SK-N-SH treated with all-trans-retinoic acid at 6 μM for 48 hours (cell line): ENCODE results near the gene ANKRD13A.

Experiments used
- ATAC-seq: fragments of 200-7000 bp; cut with Tn5 transposase; 3 replicates; pipeline ENCODE4 v1.9.1; 2020; ENCODE audit warnings: mild to moderate bottlenecking, moderate library complexity
- ARNTL ChIP-seq: fragments of 450-650 bp; formaldehyde crosslinking; IDR thresholded peaks from 2 replicates; pipeline ENCODE4 v1.5.0; 2020; ENCODE audit warnings: low read depth, mild to moderate bottlenecking, moderate library complexity, borderline replicate concordance
- BACH2 ChIP-seq: fragments of 250-450 bp; sonication (Bioruptor Pico); IDR thresholded peaks from 2 replicates; pipeline ENCODE4 v1.9.0; 2021; ENCODE audit warnings: mild to moderate bottlenecking, borderline replicate concordance
- CSDC2 ChIP-seq: fragments of 250-450 bp; sonication (Bioruptor Pico); IDR thresholded peaks from 2 replicates; pipeline ENCODE4 v1.5.0; 2020; ENCODE audit warnings: mild to moderate bottlenecking, moderate library complexity
- ESRRG ChIP-seq: fragments of 250-450 bp; sonication (Bioruptor Pico); IDR thresholded peaks from 2 replicates; pipeline ENCODE4 v1.6.1; 2021; ENCODE audit warnings: mild to moderate bottlenecking
- GLIS3 ChIP-seq: fragments of 250-450 bp; sonication (Bioruptor Pico); IDR thresholded peaks from 2 replicates; pipeline ENCODE4 v1.5.0; 2020; ENCODE audit warnings: mild to moderate bottlenecking, moderate library complexity
- ISL1 ChIP-seq: fragments of 250-450 bp; sonication (Bioruptor Pico); IDR thresholded peaks from 2 replicates; pipeline ENCODE4 v2.1.2; 2022; ENCODE audit warnings: mild to moderate bottlenecking, moderate library complexity
- OSR1 ChIP-seq: fragments of 250-450 bp; sonication (Bioruptor Pico); IDR thresholded peaks from 2 replicates; pipeline ENCODE4 v1.8.0; 2022; ENCODE audit warnings: moderate library complexity, mild to moderate bottlenecking, inconsistent platforms
- PPARA ChIP-seq: fragments of 250-450 bp; sonication (Bioruptor Pico); IDR thresholded peaks from 2 replicates; pipeline ENCODE4 v1.5.0; 2020; ENCODE audit warnings: mild to moderate bottlenecking, borderline replicate concordance
- RARB ChIP-seq: fragments of 250-450 bp; sonication (Bioruptor Pico); IDR thresholded peaks from 2 replicates; pipeline ENCODE4 v1.8.0; 2021; ENCODE audit warnings: mild to moderate bottlenecking, moderate library complexity
- SNAI2 ChIP-seq: fragments of 250-450 bp; sonication (Bioruptor Pico); IDR thresholded peaks from 2 replicates; pipeline ENCODE4 v1.5.0; 2020; ENCODE audit warnings: mild to moderate bottlenecking, moderate library complexity
- TOX ChIP-seq: fragments of 250-450 bp; sonication (Bioruptor Pico); IDR thresholded peaks from 2 replicates; pipeline ENCODE4 v1.8.0; 2021; ENCODE audit warnings: mild to moderate bottlenecking, moderate library complexity, borderline replicate concordance
- ZC3H10 ChIP-seq: fragments of 250-450 bp; sonication (Bioruptor Pico); IDR thresholded peaks from 2 replicates; pipeline ENCODE4 v1.5.1; 2021; ENCODE audit warnings: mild to moderate bottlenecking, moderate library complexity
- ZFP3 ChIP-seq: fragments of 250-450 bp; sonication (Bioruptor Pico); IDR thresholded peaks from 2 replicates; pipeline ENCODE4 v1.5.0; 2020; ENCODE audit warnings: mild to moderate bottlenecking, moderate library complexity
- ZNF565 ChIP-seq: fragments of 450-650 bp; formaldehyde crosslinking; conservative IDR thresholded peaks from 2 replicates; pipeline ENCODE4 v1.5.0; 2020; ENCODE audit warnings: low read depth, mild to moderate bottlenecking, moderate library complexity
- ZNF70 ChIP-seq: fragments of 450-650 bp; formaldehyde crosslinking; IDR thresholded peaks from 2 replicates; pipeline ENCODE4 v1.5.0; 2020; ENCODE audit warnings: mild to moderate bottlenecking, moderate library complexity
- ZNF8 ChIP-seq: fragments of 450-650 bp; formaldehyde crosslinking; IDR thresholded peaks from 2 replicates; pipeline ENCODE4 v1.5.0; 2020; ENCODE audit warnings: mild to moderate bottlenecking, moderate library complexity
- TF ChIP-seq, protein P1 (sequence below): fragments of 250-450 bp; sonication (Bioruptor Pico); IDR thresholded peaks from 2 replicates; pipeline ENCODE4 v1.5.1; 2021; ENCODE audit warnings: mild to moderate bottlenecking, moderate library complexity
- TF ChIP-seq, protein P2 (sequence below): fragments of 250-450 bp; sonication (Bioruptor Pico); IDR thresholded peaks from 2 replicates; pipeline ENCODE4 v1.5.1; 2020; ENCODE audit warnings: low read depth, mild to moderate bottlenecking, moderate library complexity
- TF ChIP-seq, protein P3 (sequence below): fragments of 250-450 bp; sonication (Bioruptor Pico); IDR thresholded peaks from 2 replicates; pipeline ENCODE4 v1.5.0; 2020; ENCODE audit warnings: mild to moderate bottlenecking, moderate library complexity
- TF ChIP-seq, protein P4 (sequence below): fragments of 250-450 bp; sonication (Bioruptor Pico); IDR thresholded peaks from 2 replicates; pipeline ENCODE4 v1.8.0; 2020; ENCODE audit warnings: mild to moderate bottlenecking, moderate library complexity, borderline replicate concordance

The ANKRD13A gene

DNA sequence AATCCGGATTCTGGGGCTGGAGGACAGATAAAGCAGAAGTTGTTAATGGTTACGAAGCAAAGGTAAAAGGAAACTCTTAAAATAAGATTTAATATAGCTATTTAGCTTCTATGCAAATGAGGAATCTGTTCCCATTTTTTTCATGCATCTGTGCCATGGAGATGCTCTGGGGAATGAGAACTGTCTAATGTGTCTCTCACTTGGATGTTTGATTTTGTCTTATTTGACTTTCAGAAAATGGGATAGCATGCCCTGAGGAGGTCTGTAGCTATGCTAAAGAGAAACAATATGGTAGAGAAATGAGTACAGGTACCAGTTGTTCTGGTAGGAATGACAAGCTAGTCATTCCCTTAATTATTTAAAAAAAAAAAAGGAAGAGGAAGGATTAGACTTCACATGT lies 24.8 kb downstream of the ANKRD13A start:
- TF ChIP-seq ZC3H10 (CRISPR knock-in tag) (no peak), GLIS3 (no peak), ISL1 (CRISPR knock-in tag) (no peak), ESRRG (CRISPR knock-in tag) (no peak), PPARA (no peak), OSR1 (CRISPR knock-in tag) (no peak), SNAI2 (CRISPR knock-in tag) (no peak), ZNF8 (CRISPR knock-in tag) (no peak), ARNTL (CRISPR knock-in tag) (no peak), BACH2 (CRISPR knock-in tag) (no peak), RARB (no peak), ZFP3 (no peak), ZNF565 (CRISPR knock-in tag) (no peak), CSDC2 (CRISPR knock-in tag) (no peak), ZNF70 (no peak)
- TF ChIP-seq, protein P1, sequence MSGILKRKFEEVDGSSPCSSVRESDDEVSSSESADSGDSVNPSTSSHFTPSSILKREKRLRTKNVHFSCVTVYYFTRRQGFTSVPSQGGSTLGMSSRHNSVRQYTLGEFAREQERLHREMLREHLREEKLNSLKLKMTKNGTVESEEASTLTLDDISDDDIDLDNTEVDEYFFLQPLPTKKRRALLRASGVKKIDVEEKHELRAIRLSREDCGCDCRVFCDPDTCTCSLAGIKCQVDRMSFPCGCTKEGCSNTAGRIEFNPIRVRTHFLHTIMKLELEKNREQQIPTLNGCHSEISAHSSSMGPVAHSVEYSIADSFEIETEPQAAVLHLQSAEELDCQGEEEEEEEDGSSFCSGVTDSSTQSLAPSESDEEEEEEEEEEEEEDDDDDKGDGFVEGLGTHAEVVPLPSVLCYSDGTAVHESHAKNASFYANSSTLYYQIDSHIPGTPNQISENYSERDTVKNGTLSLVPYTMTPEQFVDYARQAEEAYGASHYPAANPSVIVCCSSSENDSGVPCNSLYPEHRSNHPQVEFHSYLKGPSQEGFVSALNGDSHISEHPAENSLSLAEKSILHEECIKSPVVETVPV: no peak
- TF ChIP-seq, protein P2, sequence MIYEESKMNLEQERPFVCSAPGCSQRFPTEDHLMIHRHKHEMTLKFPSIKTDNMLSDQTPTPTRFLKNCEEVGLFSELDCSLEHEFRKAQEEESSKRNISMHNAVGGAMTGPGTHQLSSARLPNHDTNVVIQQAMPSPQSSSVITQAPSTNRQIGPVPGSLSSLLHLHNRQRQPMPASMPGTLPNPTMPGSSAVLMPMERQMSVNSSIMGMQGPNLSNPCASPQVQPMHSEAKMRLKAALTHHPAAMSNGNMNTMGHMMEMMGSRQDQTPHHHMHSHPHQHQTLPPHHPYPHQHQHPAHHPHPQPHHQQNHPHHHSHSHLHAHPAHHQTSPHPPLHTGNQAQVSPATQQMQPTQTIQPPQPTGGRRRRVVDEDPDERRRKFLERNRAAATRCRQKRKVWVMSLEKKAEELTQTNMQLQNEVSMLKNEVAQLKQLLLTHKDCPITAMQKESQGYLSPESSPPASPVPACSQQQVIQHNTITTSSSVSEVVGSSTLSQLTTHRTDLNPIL (CRISPR knock-in tag): no peak
- TF ChIP-seq, protein P3, sequence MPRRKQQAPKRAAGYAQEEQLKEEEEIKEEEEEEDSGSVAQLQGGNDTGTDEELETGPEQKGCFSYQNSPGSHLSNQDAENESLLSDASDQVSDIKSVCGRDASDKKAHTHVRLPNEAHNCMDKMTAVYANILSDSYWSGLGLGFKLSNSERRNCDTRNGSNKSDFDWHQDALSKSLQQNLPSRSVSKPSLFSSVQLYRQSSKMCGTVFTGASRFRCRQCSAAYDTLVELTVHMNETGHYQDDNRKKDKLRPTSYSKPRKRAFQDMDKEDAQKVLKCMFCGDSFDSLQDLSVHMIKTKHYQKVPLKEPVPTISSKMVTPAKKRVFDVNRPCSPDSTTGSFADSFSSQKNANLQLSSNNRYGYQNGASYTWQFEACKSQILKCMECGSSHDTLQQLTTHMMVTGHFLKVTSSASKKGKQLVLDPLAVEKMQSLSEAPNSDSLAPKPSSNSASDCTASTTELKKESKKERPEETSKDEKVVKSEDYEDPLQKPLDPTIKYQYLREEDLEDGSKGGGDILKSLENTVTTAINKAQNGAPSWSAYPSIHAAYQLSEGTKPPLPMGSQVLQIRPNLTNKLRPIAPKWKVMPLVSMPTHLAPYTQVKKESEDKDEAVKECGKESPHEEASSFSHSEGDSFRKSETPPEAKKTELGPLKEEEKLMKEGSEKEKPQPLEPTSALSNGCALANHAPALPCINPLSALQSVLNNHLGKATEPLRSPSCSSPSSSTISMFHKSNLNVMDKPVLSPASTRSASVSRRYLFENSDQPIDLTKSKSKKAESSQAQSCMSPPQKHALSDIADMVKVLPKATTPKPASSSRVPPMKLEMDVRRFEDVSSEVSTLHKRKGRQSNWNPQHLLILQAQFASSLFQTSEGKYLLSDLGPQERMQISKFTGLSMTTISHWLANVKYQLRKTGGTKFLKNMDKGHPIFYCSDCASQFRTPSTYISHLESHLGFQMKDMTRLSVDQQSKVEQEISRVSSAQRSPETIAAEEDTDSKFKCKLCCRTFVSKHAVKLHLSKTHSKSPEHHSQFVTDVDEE (CRISPR knock-in tag): no peak
- TF ChIP-seq, all 23 proteins: peak for 0
- peak; percentile 11 for ATAC-seq

DNA sequence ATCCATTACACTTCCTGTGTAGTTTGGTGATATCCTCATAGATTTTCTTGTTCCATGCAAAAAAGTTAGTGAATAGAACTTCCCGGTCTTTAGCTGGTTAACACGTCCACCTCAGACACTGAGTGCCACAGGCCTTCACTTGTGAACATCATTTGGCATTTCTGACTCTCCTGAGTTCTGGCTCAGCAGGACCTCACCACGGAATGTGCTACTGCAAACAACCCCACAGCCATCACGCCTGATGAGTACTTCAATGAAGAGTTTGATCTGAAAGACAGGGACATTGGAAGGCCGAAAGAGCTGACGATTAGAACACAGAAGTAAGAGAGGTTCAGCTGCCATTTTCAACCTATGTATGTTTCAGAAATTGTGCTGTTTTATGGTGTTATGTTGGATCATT lies 29.1 kb downstream of the ANKRD13A start:
- no peak for ATAC-seq
- TF ChIP-seq, protein P1: no peak
- no peak for TF ChIP-seq GLIS3
- TF ChIP-seq, all 23 proteins: peak for 0

DNA sequence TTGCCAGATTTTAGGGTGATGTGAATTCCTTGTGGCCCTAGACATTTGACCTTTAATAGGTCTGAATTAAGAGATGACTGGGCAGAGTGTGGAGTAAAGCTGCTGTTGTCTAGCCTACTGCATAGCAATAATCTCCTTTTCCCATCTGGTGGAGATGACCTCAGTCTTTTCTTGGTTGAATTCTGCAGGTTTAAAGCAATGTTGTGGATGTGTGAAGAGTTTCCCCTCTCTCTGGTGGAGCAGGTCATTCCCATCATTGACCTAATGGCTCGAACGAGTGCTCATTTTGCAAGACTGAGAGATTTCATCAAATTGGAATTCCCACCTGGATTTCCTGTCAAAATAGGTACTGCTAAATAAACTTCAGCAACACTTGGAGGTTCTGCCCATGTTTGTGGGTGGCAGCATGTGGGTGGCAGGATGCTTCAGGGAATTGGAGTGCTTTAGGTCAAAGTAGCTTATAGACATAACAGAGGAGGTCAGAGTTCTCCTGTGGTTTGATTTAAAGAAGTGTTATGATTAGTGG lies 30.1 kb downstream of the ANKRD13A start:
- ATAC-seq: no peak
- TF ChIP-seq, protein P1: no peak
- TF ChIP-seq, protein P2 (CRISPR knock-in tag): no peak
- TF ChIP-seq PPARA: no peak
- TF ChIP-seq, protein P4, sequence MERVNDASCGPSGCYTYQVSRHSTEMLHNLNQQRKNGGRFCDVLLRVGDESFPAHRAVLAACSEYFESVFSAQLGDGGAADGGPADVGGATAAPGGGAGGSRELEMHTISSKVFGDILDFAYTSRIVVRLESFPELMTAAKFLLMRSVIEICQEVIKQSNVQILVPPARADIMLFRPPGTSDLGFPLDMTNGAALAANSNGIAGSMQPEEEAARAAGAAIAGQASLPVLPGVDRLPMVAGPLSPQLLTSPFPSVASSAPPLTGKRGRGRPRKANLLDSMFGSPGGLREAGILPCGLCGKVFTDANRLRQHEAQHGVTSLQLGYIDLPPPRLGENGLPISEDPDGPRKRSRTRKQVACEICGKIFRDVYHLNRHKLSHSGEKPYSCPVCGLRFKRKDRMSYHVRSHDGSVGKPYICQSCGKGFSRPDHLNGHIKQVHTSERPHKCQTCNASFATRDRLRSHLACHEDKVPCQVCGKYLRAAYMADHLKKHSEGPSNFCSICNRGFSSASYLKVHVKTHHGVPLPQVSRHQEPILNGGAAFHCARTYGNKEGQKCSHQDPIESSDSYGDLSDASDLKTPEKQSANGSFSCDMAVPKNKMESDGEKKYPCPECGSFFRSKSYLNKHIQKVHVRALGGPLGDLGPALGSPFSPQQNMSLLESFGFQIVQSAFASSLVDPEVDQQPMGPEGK (CRISPR knock-in tag): no peak
- no peak for TF ChIP-seq ZC3H10 (CRISPR knock-in tag)
- no peak for TF ChIP-seq OSR1 (CRISPR knock-in tag)
- no peak for TF ChIP-seq ZNF565 (CRISPR knock-in tag)
- TF ChIP-seq ZNF70: no peak
- TF ChIP-seq BACH2 (CRISPR knock-in tag): no peak
- no peak for TF ChIP-seq TOX (CRISPR knock-in tag)
- no peak for TF ChIP-seq ARNTL (CRISPR knock-in tag)
- no peak for TF ChIP-seq ISL1 (CRISPR knock-in tag)
